GM12878 (cell line): ENCODE results near the gene PRPF4. TPM values are rescaled to one million over a fixed set of nuclear protein-coding genes. Genes with fewer than 3 reads are reported as not detected.

ENCODE experiments used
- ATAC-seq: fragments of 200-7000 bp; cut with Tn5 transposase; 3 replicates; pipeline ENCODE4 v1.9.1; 2020; ENCODE audit warnings: mild to moderate bottlenecking, moderate library complexity
- BruUV-seq: library from RNA; stranded (reverse); fragments of 400-500 nt; replicated peaks from 2 replicates; lab custom pipeline; 2021; lab: Mats Ljungman, UMichigan
- CTCF ChIA-PET: fragments of 300-600 bp; sonication (Branson Sonifier 250); formaldehyde crosslinking; extraction: SDS; loops from one replicate; lab custom pipeline; 2021; ENCODE audit warnings: inconsistent platforms; lab: Yijun Ruan, JAX
- POLR2A ChIA-PET: fragments of 350-600 bp; formaldehyde crosslinking; extraction: SDS; loops from one replicate; lab custom pipeline; 2021; ENCODE audit warnings: inconsistent platforms; lab: Charles Lee
- RAD21 ChIA-PET: fragments of 300-600 bp; sonication (Branson Sonifier 250); formaldehyde crosslinking; loops from one replicate; lab custom pipeline; 2023; ENCODE audit warnings: antibody characterized with exemption; ENCODE audit not compliant: unreplicated experiment; lab: Charles Lee
- SMC1A ChIA-PET: fragments of 300-600 bp; sonication (Branson Sonifier 250); formaldehyde crosslinking; loops from one replicate; lab custom pipeline; 2023; ENCODE audit not compliant: unreplicated experiment, uncharacterized antibody; lab: Charles Lee
- DNase-seq: peaks from one replicate; pipeline ENCODE4 v3.0.0-alpha.2; 2011; ENCODE audit warnings: low read depth, low spot score
- FAIRE-seq: peaks from 3 replicates; lab custom pipeline; 2011; peaks lifted over from hg19 to GRCh38; lab: Jason Lieb, UNC
- H2AFZ ChIP-seq: 2 replicates; pipeline ENCODE4 v1.6.0; 2011; ENCODE audit warnings: low read depth, low read length, control low read depth; ENCODE audit not compliant: control insufficient read depth
- H3K27ac ChIP-seq: 2 replicates; pipeline ENCODE4 v1.5.1; 2011; ENCODE audit warnings: control low read depth; ENCODE audit not compliant: control insufficient read depth, insufficient read depth
- H3K27me3 ChIP-seq, 2 experiments: replicated peaks in 1 of 2; 2 replicates each; pipeline versions ENCODE4 v1.6.0 to v1.6.1; 2011; ENCODE audit warnings: low read length in 1 of 2; ENCODE audit not compliant: control insufficient read depth in 2 of 2, insufficient read depth in 2 of 2
- H3K36me3 ChIP-seq, 2 experiments: 2 replicates each; pipeline ENCODE4 v1.5.1; 2011; ENCODE audit warnings: low read length in 1 of 2; ENCODE audit not compliant: control insufficient read depth in 2 of 2, insufficient read depth in 2 of 2
- H3K4me1 ChIP-seq: 2 replicates; pipeline ENCODE4 v1.6.1; 2011; ENCODE audit warnings: mild to moderate bottlenecking, low read length, moderate library complexity, mixed read lengths; ENCODE audit not compliant: control insufficient read depth, insufficient read depth
- H3K4me2 ChIP-seq: 2 replicates; pipeline ENCODE4 v1.6.0; 2011; ENCODE audit warnings: control low read depth; ENCODE audit not compliant: control insufficient read depth, insufficient read depth
- H3K4me3 ChIP-seq: fragments of 200-600 bp; sonication (generic); 2 replicates; pipeline ENCODE4 v1.5.1; 2016
- H3K79me2 ChIP-seq: 2 replicates; pipeline ENCODE4 v1.6.0; 2011; ENCODE audit warnings: low read length; ENCODE audit not compliant: control insufficient read depth, insufficient read depth
- H3K9ac ChIP-seq: 2 replicates; pipeline ENCODE4 v1.8.0; 2011; ENCODE audit warnings: low read length, control low read depth, mixed read lengths; ENCODE audit not compliant: control insufficient read depth, insufficient read depth
- H3K9me3 ChIP-seq: replicated peaks from 3 replicates; pipeline ENCODE4 v1.5.1; 2011; ENCODE audit warnings: mild to moderate bottlenecking, low read length; ENCODE audit not compliant: control insufficient read depth, insufficient read depth
- H4K20me1 ChIP-seq: 2 replicates; pipeline ENCODE4 v1.6.0; 2011; ENCODE audit not compliant: control insufficient read depth, insufficient read depth
- EGR1 ChIP-seq, 2 experiments: IDR thresholded peaks; 1 replicate in 1 of 2; 2 replicates in 1 of 2; pipeline ENCODE4 v1.6.1; 2011 to 2012; ENCODE audit warnings: low read depth in 2 of 2, low read length in 2 of 2, borderline replicate concordance in 1 of 2, mild to moderate bottlenecking in 1 of 2, moderate library complexity in 1 of 2
- ETV6 ChIP-seq, 2 experiments: fragments of 450-650 bp in 1 of 2; IDR thresholded peaks in 1 of 2; conservative IDR thresholded peaks in 1 of 2; 2 replicates each; pipeline ENCODE4 v1.6.1; 2014; ENCODE audit warnings: antibody characterized with exemption in 1 of 2, borderline replicate concordance in 1 of 2, low read depth in 1 of 2, mild to moderate bottlenecking in 1 of 2, moderate library complexity in 1 of 2
- KLF5 ChIP-seq: fragments of 450-650 bp; IDR thresholded peaks from 2 replicates; pipeline ENCODE4 v1.6.1; 2014; ENCODE audit warnings: mild to moderate bottlenecking; ENCODE audit not compliant: partially characterized antibody
- MEF2B ChIP-seq: fragments of 450-650 bp; IDR thresholded peaks from 2 replicates; pipeline ENCODE4 v1.6.1; 2018; ENCODE audit warnings: mild to moderate bottlenecking, moderate library complexity; ENCODE audit not compliant: partially characterized antibody, poor library complexity, severe bottlenecking
- MYC ChIP-seq: IDR thresholded peaks from 2 replicates; pipeline ENCODE4 v1.6.1; 2011; ENCODE audit warnings: mild to moderate bottlenecking, low read length, moderate library complexity, inconsistent platforms; ENCODE audit not compliant: insufficient read depth, insufficient replicate concordance, insufficient read length, severe bottlenecking
- POLR2AphosphoS5 ChIP-seq: IDR thresholded peaks from 2 replicates; pipeline ENCODE4 v1.6.1; 2011; ENCODE audit warnings: mild to moderate bottlenecking, low read length, inconsistent platforms
- ZNF207 ChIP-seq: fragments of 450-650 bp; IDR thresholded peaks from 2 replicates; pipeline ENCODE4 v1.6.1; 2014; ENCODE audit warnings: antibody characterized with exemption, mild to moderate bottlenecking, borderline replicate concordance
- ZNF274 ChIP-seq: IDR thresholded peaks from one replicate; pipeline ENCODE4 v1.8.0; 2011; ENCODE audit not compliant: insufficient read length, insufficient read depth
- ZNF622 ChIP-seq: fragments of 450-650 bp; IDR thresholded peaks from 2 replicates; pipeline ENCODE4 v1.6.1; 2017; ENCODE audit warnings: mild to moderate bottlenecking, inconsistent platforms
- WGBS: methylation state at CpG from one replicate; pipeline ENCODE4 v1.1.6; 2016; ENCODE audit warnings: low lambda C conversion rate; ENCODE audit not compliant: insufficient replicate concordance, insufficient coverage; ENCODE audit errors: missing lambda C conversion rate; 5-methylcytosine and 5-hydroxymethylcytosine counted together
- in situ Hi-C: fragments of 300-500 bp; cut with MboI; formaldehyde crosslinking; loops from 9 replicates; pipeline ENCODE4 v1.14.3; 2018; ENCODE audit warnings: mixed read lengths
- intact Hi-C: fragments of 100-400 bp; cut with micrococcal nuclease; formaldehyde crosslinking; loops from one replicate; pipeline ENCODE4 v1.14.2; 2022; ENCODE audit not compliant: unreplicated experiment
- polyA plus RNA-seq, 11 experiments: library from polyadenylated mRNA; depleted of rRNA in 4 of 11; unstranded in 6 of 11; stranded (reverse) in 5 of 11; fragments of >200 nt; fragmentation: Nextera tagmentation in 4 of 11; fragmentation: Illumina TruSeq in 1 of 11; extraction: Ambion mirVana in 4 of 11; extraction: Trizol in 1 of 11; gene quantifications; 1 replicate in 1 of 11; 2 replicates in 10 of 11; pipeline versions ENCODE4 v1.2.1 to v1.2.3, GENCODE V29; 2011 to 2016; ENCODE audit warnings: inconsistent platforms in 2 of 11, missing spikeins in 2 of 11, low read depth in 1 of 11
- total RNA-seq, 4 experiments: library from RNA; depleted of rRNA in 3 of 4; stranded (reverse); fragments of >200 nt in 3 of 4; fragmentation: Illumina TruSeq in 1 of 4; extraction: Trizol in 1 of 4; gene quantifications; 2 replicates each; pipeline versions ENCODE4 v1.2.1 to v1.2.3, GENCODE V29; 2013 to 2021
- TF ChIP-seq, protein P1 (sequence below): fragments of 450-650 bp; IDR thresholded peaks from 2 replicates; pipeline ENCODE4 v1.6.1; 2018; ENCODE audit warnings: borderline replicate concordance, mild to moderate bottlenecking; ENCODE audit not compliant: partially characterized antibody
- TF ChIP-seq, protein P2 (sequence below): fragments of 450-650 bp; conservative IDR thresholded peaks from 2 replicates; pipeline ENCODE4 v1.6.1; 2017; ENCODE audit warnings: mild to moderate bottlenecking, moderate library complexity
- TF ChIP-seq, protein P3 (sequence below): IDR thresholded peaks from 2 replicates; pipeline ENCODE4 v1.6.1; 2012; ENCODE audit warnings: low read depth, low read length, improper control_type of control experiment
- TF ChIP-seq, protein P4 (sequence below): fragments of 150-350 bp; IDR thresholded peaks from 2 replicates; pipeline ENCODE4 v1.6.1; 2016; ENCODE audit warnings: low read depth, low read length

The PRPF4 gene
- total and polyA plus RNA-seq, 10 of the 15 experiments (the other 5 are each of a cell fraction or from before 2014, with no cell fraction given): 23.0 to 48.1 (median 39.2) TPM

DNA sequence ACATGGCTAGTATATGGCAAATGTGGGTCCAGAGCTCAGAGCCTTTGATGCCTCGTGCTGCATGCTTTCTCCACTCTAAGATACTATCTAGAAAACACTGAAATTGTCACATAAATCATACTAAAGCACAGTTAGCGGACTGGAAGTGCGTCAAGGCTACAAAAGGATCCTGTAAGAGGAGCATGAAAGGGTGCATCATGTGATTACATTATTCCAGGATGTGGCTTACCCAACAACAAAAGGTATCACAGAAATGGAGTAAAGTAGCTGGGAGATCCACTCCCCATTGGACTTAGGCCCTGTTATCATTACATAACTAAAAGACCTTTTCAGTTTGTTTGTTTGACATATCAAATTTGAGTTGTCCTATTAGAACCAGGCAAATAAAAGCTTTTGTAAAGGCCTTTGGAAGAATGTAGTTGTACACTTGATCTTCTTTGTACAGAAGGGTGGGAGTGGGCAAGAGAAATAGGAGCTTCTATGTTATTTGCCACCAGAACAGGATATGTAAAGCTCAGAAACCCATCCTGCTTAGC is 47.3 kb upstream of the PRPF4 start (continued):
- TF ChIP-seq, protein P1, sequence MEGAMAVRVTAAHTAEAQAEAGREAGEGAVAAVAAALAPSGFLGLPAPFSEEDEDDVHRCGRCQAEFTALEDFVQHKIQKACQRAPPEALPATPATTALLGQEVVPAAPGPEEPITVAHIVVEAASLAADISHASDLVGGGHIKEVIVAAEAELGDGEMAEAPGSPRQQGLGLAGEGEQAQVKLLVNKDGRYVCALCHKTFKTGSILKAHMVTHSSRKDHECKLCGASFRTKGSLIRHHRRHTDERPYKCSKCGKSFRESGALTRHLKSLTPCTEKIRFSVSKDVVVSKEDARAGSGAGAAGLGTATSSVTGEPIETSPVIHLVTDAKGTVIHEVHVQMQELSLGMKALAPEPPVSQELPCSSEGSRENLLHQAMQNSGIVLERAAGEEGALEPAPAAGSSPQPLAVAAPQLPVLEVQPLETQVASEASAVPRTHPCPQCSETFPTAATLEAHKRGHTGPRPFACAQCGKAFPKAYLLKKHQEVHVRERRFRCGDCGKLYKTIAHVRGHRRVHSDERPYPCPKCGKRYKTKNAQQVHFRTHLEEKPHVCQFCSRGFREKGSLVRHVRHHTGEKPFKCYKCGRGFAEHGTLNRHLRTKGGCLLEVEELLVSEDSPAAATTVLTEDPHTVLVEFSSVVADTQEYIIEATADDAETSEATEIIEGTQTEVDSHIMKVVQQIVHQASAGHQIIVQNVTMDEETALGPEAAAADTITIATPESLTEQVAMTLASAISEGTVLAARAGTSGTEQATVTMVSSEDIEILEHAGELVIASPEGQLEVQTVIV: no peak
- TF ChIP-seq, protein P2, sequence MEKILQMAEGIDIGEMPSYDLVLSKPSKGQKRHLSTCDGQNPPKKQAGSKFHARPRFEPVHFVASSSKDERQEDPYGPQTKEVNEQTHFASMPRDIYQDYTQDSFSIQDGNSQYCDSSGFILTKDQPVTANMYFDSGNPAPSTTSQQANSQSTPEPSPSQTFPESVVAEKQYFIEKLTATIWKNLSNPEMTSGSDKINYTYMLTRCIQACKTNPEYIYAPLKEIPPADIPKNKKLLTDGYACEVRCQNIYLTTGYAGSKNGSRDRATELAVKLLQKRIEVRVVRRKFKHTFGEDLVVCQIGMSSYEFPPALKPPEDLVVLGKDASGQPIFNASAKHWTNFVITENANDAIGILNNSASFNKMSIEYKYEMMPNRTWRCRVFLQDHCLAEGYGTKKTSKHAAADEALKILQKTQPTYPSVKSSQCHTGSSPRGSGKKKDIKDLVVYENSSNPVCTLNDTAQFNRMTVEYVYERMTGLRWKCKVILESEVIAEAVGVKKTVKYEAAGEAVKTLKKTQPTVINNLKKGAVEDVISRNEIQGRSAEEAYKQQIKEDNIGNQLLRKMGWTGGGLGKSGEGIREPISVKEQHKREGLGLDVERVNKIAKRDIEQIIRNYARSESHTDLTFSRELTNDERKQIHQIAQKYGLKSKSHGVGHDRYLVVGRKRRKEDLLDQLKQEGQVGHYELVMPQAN: no peak
- no peak for TF ChIP-seq KLF5

DNA sequence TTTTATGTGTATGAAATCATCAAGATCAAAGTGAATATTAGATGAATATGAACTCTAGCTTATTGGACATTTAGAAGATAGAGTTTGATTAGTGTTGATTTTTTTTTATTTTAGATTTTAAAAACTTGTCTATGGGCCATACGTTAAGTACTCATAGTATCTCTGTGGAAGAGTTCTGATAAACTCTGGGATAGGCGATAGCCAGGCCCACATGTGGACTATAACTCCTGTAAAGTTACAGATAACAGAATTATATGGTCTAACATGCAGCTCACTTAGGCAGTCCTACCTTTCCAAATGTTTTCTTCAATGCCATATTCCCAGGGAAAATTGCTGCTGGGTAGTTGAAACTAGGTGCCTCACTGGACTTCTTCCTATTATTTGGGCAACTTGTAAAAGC is 43.8 kb upstream of the PRPF4 start:
- RAD21 ChIA-PET: interaction anchor here (1.0 to 2.4 kb wide), 3 partner anchors 11 to 43 kb away, joined by 3 to 12 read pairs (median 3); partner anchors contain the start of genes CDC26, FKBP15 and SLC31A1
- SMC1A ChIA-PET: interaction anchor here (0.6 to 3.4 kb wide), 4 partner anchors 11 to 795 kb away, joined by 3 to 47 read pairs (median 4); partner anchors contain the start of genes FKBP15 and SLC31A1
- TF ChIP-seq EGR1 (IDR thresholded peaks at IDR 0.05; ENCODE audit: borderline replicate concordance in 1 of 2, low read depth in 2 of 2, low read length in 2 of 2) (no peak), ZNF274 (no peak), MEF2B (no peak), ZNF622 (no peak), POLR2AphosphoS5 (no peak), MYC (no peak), ETV6 (conservative IDR thresholded peaks at IDR 0.05 in 1 of 2, IDR thresholded peaks at IDR 0.05 in 1 of 2; ENCODE audit: borderline replicate concordance in 1 of 2, low read depth in 1 of 2) (no peak), ZNF207 (no peak)
- TF ChIP-seq, protein P3, sequence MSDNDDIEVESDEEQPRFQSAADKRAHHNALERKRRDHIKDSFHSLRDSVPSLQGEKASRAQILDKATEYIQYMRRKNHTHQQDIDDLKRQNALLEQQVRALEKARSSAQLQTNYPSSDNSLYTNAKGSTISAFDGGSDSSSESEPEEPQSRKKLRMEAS: no peak
- TF ChIP-seq, protein P4, sequence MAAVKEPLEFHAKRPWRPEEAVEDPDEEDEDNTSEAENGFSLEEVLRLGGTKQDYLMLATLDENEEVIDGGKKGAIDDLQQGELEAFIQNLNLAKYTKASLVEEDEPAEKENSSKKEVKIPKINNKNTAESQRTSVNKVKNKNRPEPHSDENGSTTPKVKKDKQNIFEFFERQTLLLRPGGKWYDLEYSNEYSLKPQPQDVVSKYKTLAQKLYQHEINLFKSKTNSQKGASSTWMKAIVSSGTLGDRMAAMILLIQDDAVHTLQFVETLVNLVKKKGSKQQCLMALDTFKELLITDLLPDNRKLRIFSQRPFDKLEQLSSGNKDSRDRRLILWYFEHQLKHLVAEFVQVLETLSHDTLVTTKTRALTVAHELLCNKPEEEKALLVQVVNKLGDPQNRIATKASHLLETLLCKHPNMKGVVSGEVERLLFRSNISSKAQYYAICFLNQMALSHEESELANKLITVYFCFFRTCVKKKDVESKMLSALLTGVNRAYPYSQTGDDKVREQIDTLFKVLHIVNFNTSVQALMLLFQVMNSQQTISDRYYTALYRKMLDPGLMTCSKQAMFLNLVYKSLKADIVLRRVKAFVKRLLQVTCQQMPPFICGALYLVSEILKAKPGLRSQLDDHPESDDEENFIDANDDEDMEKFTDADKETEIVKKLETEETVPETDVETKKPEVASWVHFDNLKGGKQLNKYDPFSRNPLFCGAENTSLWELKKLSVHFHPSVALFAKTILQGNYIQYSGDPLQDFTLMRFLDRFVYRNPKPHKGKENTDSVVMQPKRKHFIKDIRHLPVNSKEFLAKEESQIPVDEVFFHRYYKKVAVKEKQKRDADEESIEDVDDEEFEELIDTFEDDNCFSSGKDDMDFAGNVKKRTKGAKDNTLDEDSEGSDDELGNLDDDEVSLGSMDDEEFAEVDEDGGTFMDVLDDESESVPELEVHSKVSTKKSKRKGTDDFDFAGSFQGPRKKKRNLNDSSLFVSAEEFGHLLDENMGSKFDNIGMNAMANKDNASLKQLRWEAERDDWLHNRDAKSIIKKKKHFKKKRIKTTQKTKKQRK: no peak

More for the DNA sequence above, 43.8 kb upstream of the PRPF4 start:
- in situ Hi-C loops (no loop called here), intact Hi-C loops (no loop called here)
- CTCF ChIA-PET: interaction anchor here (1.1 to 1.7 kb wide), 2 partner anchors 10 to 38 kb away, joined by 4 to 12 read pairs; partner anchors contain the start of genes FKBP15 and SLC31A1
- H3K4me3 ChIP-seq: no peak overlapping the region
- no peaks in the 10 kb centered on the region for H3K36me3 ChIP-seq
- no peak overlapping the region for H3K4me2 ChIP-seq
- ATAC-seq (no peak), DNase-seq (no peak), FAIRE-seq (no peak)
- 100% methylated on average over 2 of the region's 2 CpGs for WGBS
- H3K27me3 ChIP-seq: no peaks in the 10 kb centered on the region
- no peak overlapping the region for H3K27ac ChIP-seq
- H3K79me2 ChIP-seq: peaks cover 5% of the 10 kb centered on the region
- H4K20me1 ChIP-seq: no peaks in the 10 kb centered on the region
- H2AFZ ChIP-seq: no peak overlapping the region
- H3K9me3 ChIP-seq: no peaks in the 10 kb centered on the region
- no TSS peak for BruUV-seq
- H3K9ac ChIP-seq: no peak overlapping the region
- POLR2A ChIA-PET: interaction anchor here (1.1 kb wide), 1 partner anchor 11 kb away, joined by 10 read pairs; the partner anchor contains the start of genes FKBP15 and SLC31A1
- peaks cover 9% of the 10 kb centered on the region for H3K4me1 ChIP-seq
